Esophagus muscularis mucosa (tissue), 4 donors: ENCODE data around the gene NOX3.

Experiments
- EP300 ChIP-seq: sonication (generic); formaldehyde crosslinking; IDR thresholded peaks from one replicate; pipeline ENCODE4 v1.6.1; 2017; ENCODE audit warnings: antibody characterized with exemption
- POLR2A ChIP-seq: fragments of 450-650 bp; IDR thresholded peaks from one replicate; pipeline ENCODE4 v1.6.1; 2017; ENCODE audit warnings: antibody characterized with exemption, moderate library complexity, mild to moderate bottlenecking, low read depth
- TF ChIP-seq, protein P1 (sequence below), 3 experiments: fragments of 200-600 bp in 2 of 3; fragments of 450-650 bp in 1 of 3; sonication (generic) in 2 of 3; IDR thresholded peaks; one replicate each; pipeline ENCODE4 v1.5.1; 2017 to 2019; ENCODE audit warnings: antibody characterized with exemption in 3 of 3, mild to moderate bottlenecking in 2 of 3, moderate library complexity in 1 of 3

DNA sequence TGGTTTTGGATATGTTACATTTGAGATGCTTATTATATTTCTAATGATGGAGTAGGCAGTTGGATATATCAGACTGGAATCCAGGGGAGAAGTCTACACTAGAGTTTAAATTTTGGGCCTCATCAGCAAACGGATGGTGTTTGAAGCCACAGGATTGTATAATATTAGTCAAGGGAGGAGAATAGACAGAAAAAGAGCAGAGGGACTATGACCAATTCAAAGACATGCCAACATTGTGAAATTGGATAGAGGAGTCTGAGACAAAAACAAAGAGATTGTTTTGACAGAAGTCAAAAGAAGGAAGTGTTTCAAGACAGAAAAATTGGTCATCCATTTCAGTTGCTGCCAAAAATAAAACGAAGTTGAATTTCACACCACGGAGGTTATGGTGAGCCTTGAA is 66.5 kb downstream of the NOX3 start:
- TF ChIP-seq, protein P1, sequence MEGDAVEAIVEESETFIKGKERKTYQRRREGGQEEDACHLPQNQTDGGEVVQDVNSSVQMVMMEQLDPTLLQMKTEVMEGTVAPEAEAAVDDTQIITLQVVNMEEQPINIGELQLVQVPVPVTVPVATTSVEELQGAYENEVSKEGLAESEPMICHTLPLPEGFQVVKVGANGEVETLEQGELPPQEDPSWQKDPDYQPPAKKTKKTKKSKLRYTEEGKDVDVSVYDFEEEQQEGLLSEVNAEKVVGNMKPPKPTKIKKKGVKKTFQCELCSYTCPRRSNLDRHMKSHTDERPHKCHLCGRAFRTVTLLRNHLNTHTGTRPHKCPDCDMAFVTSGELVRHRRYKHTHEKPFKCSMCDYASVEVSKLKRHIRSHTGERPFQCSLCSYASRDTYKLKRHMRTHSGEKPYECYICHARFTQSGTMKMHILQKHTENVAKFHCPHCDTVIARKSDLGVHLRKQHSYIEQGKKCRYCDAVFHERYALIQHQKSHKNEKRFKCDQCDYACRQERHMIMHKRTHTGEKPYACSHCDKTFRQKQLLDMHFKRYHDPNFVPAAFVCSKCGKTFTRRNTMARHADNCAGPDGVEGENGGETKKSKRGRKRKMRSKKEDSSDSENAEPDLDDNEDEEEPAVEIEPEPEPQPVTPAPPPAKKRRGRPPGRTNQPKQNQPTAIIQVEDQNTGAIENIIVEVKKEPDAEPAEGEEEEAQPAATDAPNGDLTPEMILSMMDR (IDR thresholded peaks at IDR 0.05), result no peak
- TF ChIP-seq POLR2A (no peak), EP300 (no peak)
